ENCODE results near the gene TMEM260. TPM values are rescaled to one million over a fixed set of nuclear protein-coding genes. Genes with fewer than 3 reads are reported as not detected.

The TMEM260 gene
- total RNA-seq, result 28.0 to 32.6 TPM (median 31.7 TPM) in 3 replicates

DNA sequence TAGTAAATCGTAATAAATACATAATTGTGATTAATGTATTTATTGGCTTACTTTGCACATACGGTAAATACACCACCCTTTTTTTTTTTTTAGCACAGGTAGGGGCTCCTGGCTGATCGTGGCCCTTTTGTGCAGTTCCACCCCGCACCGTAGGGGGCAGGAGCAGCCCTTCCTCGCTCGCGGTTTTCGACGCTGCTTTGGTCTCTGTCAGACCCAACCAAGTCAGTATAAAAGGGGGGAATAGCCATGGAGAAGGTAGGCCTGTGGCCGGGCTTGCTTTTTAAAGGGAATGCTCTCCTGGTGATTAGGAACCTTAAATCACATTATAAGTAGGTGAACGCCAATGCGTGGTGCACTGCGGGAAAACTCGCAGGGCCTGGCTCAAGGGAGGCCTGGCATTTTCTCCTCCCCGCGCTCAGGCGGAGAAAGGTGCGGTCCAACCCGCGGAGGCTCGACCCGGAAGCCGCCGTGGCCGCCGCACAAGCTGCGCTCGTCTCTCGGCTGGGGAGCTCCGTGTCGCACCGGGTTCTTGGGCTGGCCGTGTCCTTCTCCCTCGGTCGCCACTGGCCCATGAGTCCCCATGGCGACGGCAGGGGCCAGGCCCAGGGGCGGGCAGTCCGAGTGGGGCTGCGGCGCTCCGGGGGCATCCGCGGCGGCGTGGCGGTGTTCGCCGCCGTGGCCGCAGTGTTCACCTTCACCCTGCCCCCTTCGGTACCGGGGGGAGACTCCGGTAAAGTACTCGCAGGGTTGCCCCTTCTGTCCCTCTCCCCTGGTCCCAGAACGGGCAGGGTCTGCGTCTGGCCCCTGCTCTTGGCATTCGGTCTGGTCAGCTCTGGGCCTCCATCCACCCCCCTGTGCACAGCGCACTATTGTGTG, at the start of gene TMEM260:
Gene TMEM260, plus strand, starts transcription at position 454 of the 876 bp plus-strand sequence. Its CDS starts 117 bp downstream, at position 571.
- Mint-ChIP-seq H3K4me3 (peak within 1 kb of the TSS; percentile 82), H3K9me3 (no peaks in the 10 kb centered on the region), H3K4me1 (peaks cover 22% of the 10 kb centered on the region), H3K36me3 (no peaks in the 10 kb centered on the region), H3K27ac (peak within 1 kb of the TSS; percentile 97), H3K27me3 (ENCODE audit: low read depth) (peaks cover 2% of the 10 kb centered on the region)
- TF ChIP-seq, protein P1, sequence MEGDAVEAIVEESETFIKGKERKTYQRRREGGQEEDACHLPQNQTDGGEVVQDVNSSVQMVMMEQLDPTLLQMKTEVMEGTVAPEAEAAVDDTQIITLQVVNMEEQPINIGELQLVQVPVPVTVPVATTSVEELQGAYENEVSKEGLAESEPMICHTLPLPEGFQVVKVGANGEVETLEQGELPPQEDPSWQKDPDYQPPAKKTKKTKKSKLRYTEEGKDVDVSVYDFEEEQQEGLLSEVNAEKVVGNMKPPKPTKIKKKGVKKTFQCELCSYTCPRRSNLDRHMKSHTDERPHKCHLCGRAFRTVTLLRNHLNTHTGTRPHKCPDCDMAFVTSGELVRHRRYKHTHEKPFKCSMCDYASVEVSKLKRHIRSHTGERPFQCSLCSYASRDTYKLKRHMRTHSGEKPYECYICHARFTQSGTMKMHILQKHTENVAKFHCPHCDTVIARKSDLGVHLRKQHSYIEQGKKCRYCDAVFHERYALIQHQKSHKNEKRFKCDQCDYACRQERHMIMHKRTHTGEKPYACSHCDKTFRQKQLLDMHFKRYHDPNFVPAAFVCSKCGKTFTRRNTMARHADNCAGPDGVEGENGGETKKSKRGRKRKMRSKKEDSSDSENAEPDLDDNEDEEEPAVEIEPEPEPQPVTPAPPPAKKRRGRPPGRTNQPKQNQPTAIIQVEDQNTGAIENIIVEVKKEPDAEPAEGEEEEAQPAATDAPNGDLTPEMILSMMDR (IDR thresholded peaks at IDR 0.05; ENCODE audit: unreplicated experiment), result peak; percentile 89
- peak; percentile 68 to 93 for DNase-seq (ENCODE audit: low spot score in 2 of 2, unreplicated experiment in 2 of 2)

DNA sequence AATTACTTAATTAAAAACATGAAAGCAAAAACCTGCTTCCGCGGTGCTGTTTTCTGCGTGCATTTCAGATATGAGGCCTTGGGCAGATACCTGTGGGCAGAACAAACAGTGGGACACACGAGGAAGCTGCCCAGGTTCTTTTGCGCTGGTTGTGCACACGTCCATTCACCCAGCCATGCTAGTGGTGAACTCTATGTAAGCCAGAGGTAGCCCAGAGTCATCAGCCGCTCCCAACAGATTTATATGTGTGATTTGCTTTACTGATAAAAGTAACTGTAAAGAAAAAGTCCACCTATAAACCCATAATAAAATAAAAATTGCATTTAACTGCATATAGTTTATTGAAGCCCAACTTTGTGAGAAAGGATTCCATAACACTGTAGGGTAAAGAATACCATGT, 47.1 kb upstream of the TMEM260 start:
- no peak overlapping the region for H3K27ac Mint-ChIP-seq

DNA sequence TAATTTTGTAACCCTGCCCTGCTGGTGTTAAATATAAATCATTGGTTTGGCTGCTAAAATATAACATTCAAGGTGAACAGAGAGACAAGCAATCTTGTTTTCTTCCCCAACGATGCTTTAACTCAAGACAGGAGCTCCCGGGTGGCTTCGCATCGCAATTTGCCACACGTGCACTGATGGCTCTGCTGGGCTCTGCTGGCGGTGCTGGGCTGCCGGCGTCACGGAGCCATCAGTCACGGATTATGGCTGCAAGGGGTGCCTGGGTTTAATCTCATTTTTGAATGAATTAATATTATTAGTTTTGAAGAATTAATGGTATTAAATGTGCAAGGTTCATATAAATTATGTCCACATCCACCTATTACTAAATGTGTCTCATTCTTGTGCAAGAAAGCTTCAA, 44.9 kb upstream of the TMEM260 start:
- DNase-seq (ENCODE audit: low spot score in 2 of 2, unreplicated experiment in 2 of 2), result no peak
- no peaks in the 10 kb centered on the region for H3K4me1 Mint-ChIP-seq
- H3K4me3 Mint-ChIP-seq, result no peak overlapping the region
- TF ChIP-seq, protein P1 (IDR thresholded peaks at IDR 0.05; ENCODE audit: unreplicated experiment), result no peak
- peaks cover 19% of the 10 kb centered on the region for H3K27me3 Mint-ChIP-seq (ENCODE audit: low read depth)
- H3K27ac Mint-ChIP-seq, result no peak overlapping the region
- no peaks in the 10 kb centered on the region for H3K9me3 Mint-ChIP-seq
- H3K36me3 Mint-ChIP-seq, result no peaks in the 10 kb centered on the region

More for the DNA sequence above, 47.1 kb upstream of the TMEM260 start:
- TF ChIP-seq, protein P1 (IDR thresholded peaks at IDR 0.05; ENCODE audit: unreplicated experiment), result no peak
- H3K36me3 Mint-ChIP-seq, result no peaks in the 10 kb centered on the region
- H3K4me3 Mint-ChIP-seq, result no peak overlapping the region
- DNase-seq (ENCODE audit: low spot score in 2 of 2, unreplicated experiment in 2 of 2), result no peak
- no peaks in the 10 kb centered on the region for H3K4me1 Mint-ChIP-seq
- H3K9me3 Mint-ChIP-seq, result no peaks in the 10 kb centered on the region
- peaks cover 19% of the 10 kb centered on the region for H3K27me3 Mint-ChIP-seq (ENCODE audit: low read depth)

DNA sequence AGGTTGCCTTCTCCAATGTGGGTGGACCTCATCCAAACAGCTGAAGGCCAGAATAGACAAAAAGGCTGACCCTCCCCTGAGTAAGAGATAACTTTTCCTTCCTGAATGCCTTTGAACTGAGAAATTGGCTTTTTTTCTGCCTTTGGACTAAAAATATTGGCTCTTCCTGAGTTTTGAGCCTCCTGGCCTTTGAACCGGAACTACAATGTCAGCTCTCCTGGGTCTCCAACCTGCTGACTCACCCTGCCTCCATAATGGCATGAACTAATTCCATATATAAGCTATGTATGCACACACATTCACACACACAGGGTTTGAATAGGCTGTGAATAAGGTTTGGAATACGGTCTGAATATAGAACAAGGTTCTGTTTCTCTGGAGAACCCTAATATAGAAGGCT, 39.7 kb upstream of the TMEM260 start:
- TF ChIP-seq, protein P1 (IDR thresholded peaks at IDR 0.05; ENCODE audit: unreplicated experiment), result no peak
- Mint-ChIP-seq H3K4me1 (no peaks in the 10 kb centered on the region), H3K4me3 (no peak overlapping the region), H3K27ac (no peak overlapping the region), H3K9me3 (no peaks in the 10 kb centered on the region), H3K36me3 (no peaks in the 10 kb centered on the region), H3K27me3 (ENCODE audit: low read depth) (peaks cover 20% of the 10 kb centered on the region)
- no peak for DNase-seq (ENCODE audit: low spot score in 2 of 2, unreplicated experiment in 2 of 2)

DNA sequence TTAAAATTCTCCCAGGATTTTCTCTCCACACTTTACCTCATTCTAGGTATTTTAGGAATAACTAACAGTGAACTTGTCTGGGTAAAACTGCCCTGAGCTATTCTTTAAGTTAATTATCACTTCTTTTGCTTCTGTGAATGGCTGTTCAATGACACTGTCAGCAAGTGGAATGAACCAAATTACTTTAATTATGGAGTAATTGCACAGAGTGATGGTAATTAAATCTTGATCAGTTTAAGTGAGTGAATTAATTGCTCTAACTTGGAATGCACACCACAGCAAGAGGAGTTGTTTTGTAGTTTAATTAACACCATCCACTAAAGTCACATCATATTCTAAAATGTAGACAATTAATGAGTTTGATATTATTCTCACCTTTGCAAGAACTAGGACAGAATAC, 36.2 kb upstream of the TMEM260 start:
- H3K27ac Mint-ChIP-seq, result no peak overlapping the region
- DNase-seq (ENCODE audit: low spot score in 2 of 2, unreplicated experiment in 2 of 2), result no peak

More for the DNA sequence above, 36.2 kb upstream of the TMEM260 start:
- Mint-ChIP-seq H3K9me3 (no peaks in the 10 kb centered on the region), H3K36me3 (no peaks in the 10 kb centered on the region), H3K4me1 (no peaks in the 10 kb centered on the region), H3K27me3 (ENCODE audit: low read depth) (peaks cover 6% of the 10 kb centered on the region), H3K4me3 (no peak overlapping the region)
- TF ChIP-seq, protein P1 (IDR thresholded peaks at IDR 0.05; ENCODE audit: unreplicated experiment), result no peak

Data from mesothelial cell of epicardium (in vitro differentiated cells).